IPS DF 6.9 (cell line): Measurements from ENCODE around the gene TMEM208.

Experiments used
- DNase-seq: peaks from one replicate; pipeline ENCODE4 v3.0.0-alpha.2; 2013; ENCODE audit warnings: low read depth, low spot score
- H3K27ac ChIP-seq: one replicate; pipeline ENCODE4 v1.5.1; 2013; ENCODE audit warnings: low read length, control low read depth
- H3K27me3 ChIP-seq: 2 replicates; pipeline ENCODE4 v1.6.1; 2013; ENCODE audit warnings: mild to moderate bottlenecking, low read length; ENCODE audit not compliant: control insufficient read depth, insufficient read depth
- H3K36me3 ChIP-seq: 2 replicates; pipeline ENCODE4 v1.6.1; 2013; ENCODE audit warnings: low read length; ENCODE audit not compliant: control insufficient read depth, insufficient read depth
- H3K4me1 ChIP-seq: 2 replicates; pipeline ENCODE4 v1.6.1; 2013; ENCODE audit warnings: low read length; ENCODE audit not compliant: control insufficient read depth, insufficient read depth
- H3K4me3 ChIP-seq: 2 replicates; pipeline ENCODE4 v1.5.1; 2013; ENCODE audit warnings: mild to moderate bottlenecking, low read length
- H3K9me3 ChIP-seq: 2 replicates; pipeline ENCODE4 v1.6.1; 2013; ENCODE audit warnings: low read length, inconsistent platforms; ENCODE audit not compliant: control insufficient read depth, insufficient read depth
- WGBS: extraction: QIAGEN DNeasy Blood & Tissue Kit; methylation state at CpG from one replicate; pipeline ENCODE4 v1.1.7; 2013; ENCODE audit warnings: mixed read lengths, missing lambda C conversion rate; ENCODE audit not compliant: insufficient read length, insufficient coverage; 5-methylcytosine and 5-hydroxymethylcytosine counted together

TMEM208 gene

GRCh38 chr16:67200491-67200890, 26.4 kb upstream of the TMEM208 start:
- WGBS, result no CpG with 5 or more reads among the region's 8 CpGs
- H3K4me1 ChIP-seq, result peaks cover 3% of the 10 kb centered on the region; the same call in 1 of the 2 replicates
- no peak for DNase-seq
- H3K27ac ChIP-seq, result no peak overlapping the region
- peaks cover 25% of the 10 kb centered on the region for H3K36me3 ChIP-seq
- no peaks in the 10 kb centered on the region for H3K27me3 ChIP-seq
- H3K4me3 ChIP-seq, result no peak overlapping the region
- no peaks in the 10 kb centered on the region for H3K9me3 ChIP-seq

- DNase-seq, result no peak
- Histone ChIP-seq H3K4me1 (peaks cover 3% of the 10 kb centered on the region; the same call in 1 of the 2 replicates), H3K4me3 (no peak overlapping the region), H3K27me3 (no peaks in the 10 kb centered on the region), H3K36me3 (peaks cover 14% of the 10 kb centered on the region), H3K9me3 (no peaks in the 10 kb centered on the region), H3K27ac (no peak overlapping the region)
- no CpG with 5 or more reads among the region's 40 CpGs for whole genome bisulfite sequencing
These were observed 25.3 kb upstream of the TMEM208 start for GRCh38 chr16:67201411-67202345.

GRCh38 chr16:67202426-67202825, 24.5 kb upstream of the TMEM208 start:
- Histone ChIP-seq H3K4me1 (peaks cover 7% of the 10 kb centered on the region), H3K36me3 (peaks cover 12% of the 10 kb centered on the region), H3K27me3 (no peaks in the 10 kb centered on the region), H3K9me3 (no peaks in the 10 kb centered on the region), H3K27ac (no peak overlapping the region), H3K4me3 (no peak overlapping the region)
- no peak for DNase-seq
- WGBS, result no CpG with 5 or more reads among the region's 12 CpGs

- Histone ChIP-seq H3K27ac (no peak overlapping the region), H3K9me3 (no peaks in the 10 kb centered on the region), H3K4me3 (no peak overlapping the region), H3K27me3 (no peaks in the 10 kb centered on the region), H3K36me3 (peaks cover 11% of the 10 kb centered on the region), H3K4me1 (peaks cover 7% of the 10 kb centered on the region)
- no CpG with 5 or more reads among the region's 23 CpGs for WGBS
- no peak for DNase-seq
These were observed 23.9 kb upstream of the TMEM208 start for GRCh38 chr16:67202956-67203493.

- Histone ChIP-seq H3K9me3 (no peaks in the 10 kb centered on the region), H3K36me3 (peaks cover 6% of the 10 kb centered on the region; the same call in 1 of the 2 replicates), H3K27ac (no peak overlapping the region), H3K4me1 (peaks cover 6% of the 10 kb centered on the region), H3K27me3 (no peaks in the 10 kb centered on the region), H3K4me3 (no peak overlapping the region)
- no CpG with 5 or more reads among the region's 4 CpGs for WGBS
- DNase-seq, result no peak
These were observed 22.9 kb upstream of the TMEM208 start for GRCh38 chr16:67204076-67204475.

GRCh38 chr16:67206129-67206837, 20.6 kb upstream of the TMEM208 start:
- Histone ChIP-seq H3K4me1 (peaks cover 4% of the 10 kb centered on the region; the same call in 1 of the 2 replicates), H3K36me3 (peaks cover 6% of the 10 kb centered on the region; the same call in 1 of the 2 replicates), H3K27ac (no peak overlapping the region), H3K27me3 (no peaks in the 10 kb centered on the region), H3K4me3 (no peak overlapping the region), H3K9me3 (no peaks in the 10 kb centered on the region)
- DNase-seq, result no peak
- no CpG with 5 or more reads among the region's 8 CpGs for WGBS

- Histone ChIP-seq H3K27me3 (no peaks in the 10 kb centered on the region), H3K4me3 (no peak overlapping the region), H3K36me3 (peaks cover 6% of the 10 kb centered on the region; the same call in 1 of the 2 replicates), H3K27ac (no peak overlapping the region), H3K9me3 (no peaks in the 10 kb centered on the region), H3K4me1 (peaks cover 4% of the 10 kb centered on the region; the same call in 1 of the 2 replicates)
- WGBS, result no CpG with 5 or more reads among the region's 3 CpGs
- no peak for DNase-seq
These were observed 20.1 kb upstream of the TMEM208 start for GRCh38 chr16:67206838-67207248.

GRCh38 chr16:67207249-67208091, 19.5 kb upstream of the TMEM208 start:
- Histone ChIP-seq H3K4me3 (no peak overlapping the region), H3K9me3 (no peaks in the 10 kb centered on the region), H3K27ac (no peak overlapping the region), H3K36me3 (peaks cover 6% of the 10 kb centered on the region; the same call in 1 of the 2 replicates), H3K4me1 (peaks cover 4% of the 10 kb centered on the region; the same call in 1 of the 2 replicates), H3K27me3 (no peaks in the 10 kb centered on the region)
- no CpG with 5 or more reads among the region's 21 CpGs for WGBS
- no peak for DNase-seq

GRCh38 chr16:67208154-67208896, 18.6 kb upstream of the TMEM208 start:
- no peaks in the 10 kb centered on the region for H3K27me3 ChIP-seq
- no peak for DNase-seq
- no peaks in the 10 kb centered on the region for H3K9me3 ChIP-seq
- H3K4me3 ChIP-seq, result no peak overlapping the region
- peaks cover 4% of the 10 kb centered on the region; the same call in 1 of the 2 replicates for H3K4me1 ChIP-seq
- no CpG with 5 or more reads among the region's 11 CpGs for WGBS
- H3K36me3 ChIP-seq, result peaks cover 2% of the 10 kb centered on the region; the same call in 1 of the 2 replicates
- no peak overlapping the region for H3K27ac ChIP-seq
